ENCODE measurements around the gene RFESD.

- TF ChIP-seq POLR2AphosphoS5 (IDR thresholded peaks at IDR 0.05; ENCODE audit: low read depth, low read length): no peak
- no peak for TF ChIP-seq POLR2A (IDR thresholded peaks at IDR 0.05; ENCODE audit: low read depth, low read length)
- no peak for TF ChIP-seq TAF1 (IDR thresholded peaks at IDR 0.05; ENCODE audit: low read depth, low read length)
- no peak for TF ChIP-seq POU2F2 (IDR thresholded peaks at IDR 0.05; ENCODE audit: low read depth, low read length)
- no peak for TF ChIP-seq SPI1 (IDR thresholded peaks at IDR 0.05; ENCODE audit: low read depth, low read length)
- no peak for TF ChIP-seq PAX5 (IDR thresholded peaks at IDR 0.05; ENCODE audit: insufficient read depth, low read length, severe bottlenecking)
Observed at GRCh38 chr5:95599252-95599651, 47.3 kb upstream of the RFESD start.
